Measurements from ENCODE around the gene TARM1.

The TARM1 gene

DNA sequence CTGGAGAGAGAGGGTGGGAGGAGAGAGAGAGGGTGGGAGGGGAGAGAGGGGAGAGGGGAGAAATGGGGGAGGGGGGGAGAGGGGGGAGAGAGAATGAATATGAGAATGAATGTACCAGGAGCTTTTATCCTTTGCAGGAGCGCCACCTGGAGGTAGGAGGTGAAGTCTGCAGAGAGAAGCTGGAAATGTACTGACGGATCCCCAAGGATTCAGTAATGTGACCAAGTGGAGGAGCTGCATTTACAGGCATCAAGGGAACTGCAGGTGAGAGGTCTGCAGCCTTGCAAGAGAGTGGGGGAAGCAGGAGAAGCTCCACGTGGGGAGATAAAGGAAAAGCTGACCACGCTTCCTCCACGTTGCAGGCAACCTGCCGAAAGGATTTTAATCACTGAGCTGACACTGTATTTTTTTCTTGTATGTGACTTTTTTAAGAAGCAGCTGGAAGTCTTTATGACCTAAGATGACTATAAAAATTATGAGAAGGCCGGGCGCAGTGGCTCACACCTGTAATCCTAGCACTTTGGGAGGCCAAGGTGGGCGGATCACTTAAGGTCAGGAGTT, 51.2 kb downstream of the TARM1 start:
- peak; percentile 76 for DNase-seq

DNA sequence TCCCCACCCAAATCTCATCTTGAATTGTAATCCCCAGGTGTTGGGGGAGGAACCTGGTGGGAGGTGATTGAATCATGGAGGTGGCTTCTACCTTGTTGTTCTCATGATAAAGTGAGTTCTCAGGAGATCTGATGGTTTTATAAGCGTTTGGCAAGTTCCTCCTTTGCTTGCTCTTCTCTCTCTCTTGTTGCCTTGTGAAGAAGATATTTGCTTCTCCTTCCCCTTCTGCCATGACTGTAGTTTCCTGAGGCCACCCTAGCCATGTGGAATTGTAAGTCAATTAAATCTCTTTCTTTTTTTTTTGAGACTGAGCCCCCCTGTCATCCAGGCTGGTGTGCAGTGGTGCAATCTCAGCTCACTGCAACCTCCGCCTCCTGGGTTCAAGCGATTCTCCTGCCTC, 51.9 kb downstream of the TARM1 start:
- no peak for DNase-seq

GRCh38 chr19:54026656-54027055, 54.5 kb downstream of the TARM1 start:
- DNase-seq, result no peak

- no peak for DNase-seq
These were observed 56.5 kb downstream of the TARM1 start for GRCh38 chr19:54024660-54025059.

- DNase-seq, result no peak
These were observed 58.0 kb downstream of the TARM1 start for GRCh38 chr19:54023191-54023590.

GRCh38 chr19:54021932-54022331, 59.2 kb downstream of the TARM1 start:
- no peak for DNase-seq

DNA sequence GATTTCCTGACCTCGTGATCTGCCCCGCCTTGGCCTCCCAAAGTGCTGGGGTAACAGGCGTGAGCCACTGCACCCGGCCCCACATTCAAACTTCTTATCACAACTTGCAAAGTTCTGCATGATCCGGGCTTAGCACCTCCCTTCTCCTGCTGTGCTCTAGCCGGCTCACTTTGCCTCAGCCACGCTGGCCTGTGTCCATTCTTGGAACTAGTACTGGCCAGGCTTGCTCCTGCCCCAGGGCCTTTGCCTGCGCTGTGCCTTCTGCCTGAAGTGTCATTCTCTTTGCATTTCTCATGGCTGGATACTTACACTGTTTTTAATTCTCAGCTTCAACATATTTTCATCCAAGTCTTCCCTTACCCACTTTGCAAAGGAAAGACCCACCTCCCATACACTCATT, 59.8 kb downstream of the TARM1 start:
- no peak for DNase-seq

Data from activated CD8-positive, alpha-beta memory T cell treated with anti-CD3 and anti-CD28 coated beads, Interleukin-2, amount 50 U/mL, for 48 hours (primary cell).